Kidney (tissue), 14 donors: Measurements from ENCODE around the gene GAB3. TPM values are rescaled to one million over a fixed set of nuclear protein-coding genes. Genes with fewer than 3 reads are reported as not detected.
A peak's percentile ranks its signal among the peaks of the same experiment; 100 is the strongest.

Source experiments
- DNase-seq, 5 donors: peaks; one replicate each; pipeline ENCODE4 v3.0.0-alpha.2; 2013 to 2020
- FAIRE-seq: peaks from 2 replicates; lab custom pipeline; 2012; peaks lifted over from hg19 to GRCh38; lab: Jason Lieb, UNC
- H3K27ac ChIP-seq, 2 donors: one replicate each; pipeline ENCODE4 v1.7.0; 2013; ENCODE audit warnings: low read depth in 2 of 2, low read length in 2 of 2, inconsistent platforms in 1 of 2
- H3K27me3 ChIP-seq: one replicate; pipeline ENCODE4 v1.7.1; 2013; ENCODE audit warnings: low read length, inconsistent platforms; ENCODE audit not compliant: control insufficient read depth, insufficient read depth
- H3K36me3 ChIP-seq, 3 donors: one replicate each; pipeline versions ENCODE4 v1.7.0 to v1.7.1; 2013; ENCODE audit warnings: low read length in 3 of 3, control low read depth in 1 of 3, inconsistent platforms in 1 of 3; ENCODE audit not compliant: insufficient read depth in 3 of 3, control insufficient read depth in 2 of 3
- H3K4me1 ChIP-seq, 3 donors: one replicate each; pipeline versions ENCODE4 v1.7.0 to v1.7.1; 2013; ENCODE audit warnings: low read length in 3 of 3, inconsistent platforms in 1 of 3, low read depth in 1 of 3; ENCODE audit not compliant: control insufficient read depth in 2 of 3, insufficient read depth in 2 of 3
- H3K4me3 ChIP-seq, 3 donors: one replicate each; pipeline versions ENCODE4 v1.7.0 to v1.8.1; 2013; ENCODE audit warnings: low read length in 3 of 3, control low read depth in 1 of 3, inconsistent platforms in 1 of 3
- H3K9ac ChIP-seq, 3 donors: one replicate each; pipeline versions ENCODE4 v1.7.0 to v1.7.1; 2013; ENCODE audit warnings: low read length in 3 of 3, control low read depth in 1 of 3, inconsistent platforms in 1 of 3
- H3K9me3 ChIP-seq, 3 donors: one replicate each; pipeline versions ENCODE4 v1.7.0 to v1.7.1; 2013; ENCODE audit warnings: low read length in 3 of 3, control low read depth in 1 of 3, inconsistent platforms in 1 of 3; ENCODE audit not compliant: control insufficient read depth in 2 of 3, insufficient read depth in 1 of 3
- CTCF ChIP-seq: IDR thresholded peaks from 3 replicates; pipeline ENCODE4 v1.5.1; 2012; ENCODE audit warnings: mild to moderate bottlenecking, moderate library complexity, borderline replicate concordance; ENCODE audit not compliant: insufficient read depth; ENCODE audit errors: extremely low read depth
- intact Hi-C: fragments of 100-400 bp; cut with DNase I; formaldehyde crosslinking; loops from one replicate; pipeline ENCODE4 v1.11.1; 2022
- polyA plus RNA-seq: library from polyadenylated mRNA; stranded (reverse); fragments of 350-450 nt; fragmentation: Illumina TruSeq; extraction: RNeasy Lipid Tissue Mini Kit (QIAGEN cat#74804); gene quantifications from one replicate; pipeline ENCODE4 v1.2.3, GENCODE V29; 2014; ENCODE audit warnings: low read depth, low replicate concordance; ENCODE audit not compliant: insufficient read depth
- total RNA-seq: library from RNA; stranded (reverse); fragmentation: NEBNext Ultra II Directional; extraction: Animal tissue kit (Norgen Biotek cat#: 25700); gene quantifications from one replicate; pipeline ENCODE4 v1.2.1, GENCODE V29; 2021
- donor health status: control.
- donor health status: control.
- donor health status: control.
- donor health status: control.
- donor health status: control.
- donor health status: DM: yes; HTN: yes; CAD: no.
- donor health status: Normal renal cell carcinoma (clear cell type).

GAB3 gene
- total and polyA plus RNA-seq, 2 donors from 2014 or later, result 0.95 to 6.4 TPM

DNA sequence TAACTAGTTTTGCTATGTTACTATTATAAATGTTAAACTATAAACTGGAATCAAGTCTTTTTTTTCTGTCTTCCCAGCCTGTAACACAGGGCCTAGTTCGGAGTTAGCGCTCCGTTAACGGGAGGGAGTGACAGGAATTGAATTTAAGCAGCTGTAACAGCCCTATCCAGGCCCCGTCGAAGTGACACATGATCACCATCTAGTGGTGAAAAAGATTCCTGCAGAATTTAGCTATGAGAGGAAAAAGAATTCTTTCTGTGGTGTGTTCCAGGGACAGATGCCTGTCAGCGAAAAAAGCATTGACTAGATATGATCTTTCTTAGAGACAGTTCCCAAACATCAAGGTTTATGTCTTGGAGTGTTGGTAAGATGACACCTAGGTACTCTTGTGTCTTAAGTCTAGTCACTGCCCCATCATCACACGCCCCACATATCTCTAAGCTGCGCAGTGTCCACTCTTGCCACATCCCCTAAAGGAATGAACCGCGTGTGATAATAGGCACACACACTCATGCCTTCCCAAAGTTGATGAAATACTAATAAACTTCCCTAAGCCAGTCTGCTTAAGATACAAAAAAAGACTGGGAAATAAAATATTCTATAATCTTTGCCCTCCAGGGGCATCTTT, 2.1 kb downstream of the GAB3 start:
- TF ChIP-seq CTCF, result peak; percentile 66
- no peak overlapping the region for H3K4me3 ChIP-seq
- H3K27ac ChIP-seq, result no peak overlapping the region
- no peak overlapping the region for H3K9ac ChIP-seq
- intact Hi-C loops, result no loop called here
- peak in 3 of 5 donors; percentile 30 to 75 (median 72) for DNase-seq
- H3K27me3 ChIP-seq, result peaks cover 10% of the 10 kb centered on the region
- FAIRE-seq, result peak; percentile 78
- no peaks in the 10 kb centered on the region for H3K9me3 ChIP-seq
- H3K36me3 ChIP-seq, result no peaks in the 10 kb centered on the region
- peaks cover 0 to 3% (median 0%) of the 10 kb centered on the region in 3 donors for H3K4me1 ChIP-seq

DNA sequence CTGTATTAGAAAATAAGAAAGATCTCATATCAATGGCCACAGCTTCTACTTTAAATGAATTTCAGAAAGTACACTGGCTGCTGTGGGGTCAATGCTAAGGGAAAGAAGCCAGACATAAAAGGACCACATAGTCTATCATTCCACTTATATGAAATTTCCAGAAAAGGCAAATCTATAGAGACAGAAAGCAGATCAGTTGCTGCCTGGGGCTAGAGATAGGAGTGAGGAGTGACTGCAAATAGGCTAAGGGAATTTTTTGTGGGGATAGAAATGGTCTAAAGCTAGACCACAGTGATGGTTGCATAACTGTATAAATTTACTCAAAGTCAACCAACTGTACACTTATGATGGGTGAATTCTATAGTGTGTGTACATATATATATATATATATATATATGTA, 8.3 kb downstream of the GAB3 start:
- TF ChIP-seq CTCF, result no peak
- no peak overlapping the region for H3K9ac ChIP-seq
- H3K27me3 ChIP-seq, result no peaks in the 10 kb centered on the region
- no peaks in the 10 kb centered on the region for H3K9me3 ChIP-seq
- no peak overlapping the region for H3K4me3 ChIP-seq
- DNase-seq (no peak), FAIRE-seq (no peak)
- H3K4me1 ChIP-seq, result no peaks in the 10 kb centered on the region
- H3K36me3 ChIP-seq, result no peaks in the 10 kb centered on the region
- intact Hi-C loops, result no loop called here
- H3K27ac ChIP-seq, result no peak overlapping the region

GRCh38 chrX:154739952-154740465, 10.9 kb downstream of the GAB3 start:
- TF ChIP-seq CTCF, result no peak
- peaks cover 0 to 7% (median 0%) of the 10 kb centered on the region in 3 donors for H3K4me1 ChIP-seq
- intact Hi-C loops, result no loop called here

More at GRCh38 chrX:154739952-154740465, 10.9 kb downstream of the GAB3 start:
- H3K9ac ChIP-seq, result no peak overlapping the region
- no peak overlapping the region for H3K4me3 ChIP-seq
- no peak for DNase-seq
- no peaks in the 10 kb centered on the region for H3K27me3 ChIP-seq
- H3K36me3 ChIP-seq, result no peaks in the 10 kb centered on the region
- no peak overlapping the region for H3K27ac ChIP-seq
- no peaks in the 10 kb centered on the region for H3K9me3 ChIP-seq
- FAIRE-seq, result no peak
